ENCODE results near the gene EIF4G2. TPM values are rescaled to one million over a fixed set of nuclear protein-coding genes. Genes with fewer than 3 reads are reported as not detected.
"Not testable (repeated sequence)": the region's sequence is repeated elsewhere in the genome, so short reads cannot be mapped to it uniquely, and the experiment has no call there.

Gene EIF4G2
- total RNA-seq = 765 TPM
- long read RNA-seq, transcript EIF4G2-201 (22 exons, 3,978 nt) = major isoform, 501 of 710 reads
- long read RNA-seq, transcript EIF4G2-202 (21 exons, 3,346 nt) = minor isoform, 33 of 710 reads
- long read RNA-seq, transcript EIF4G2-205 (21 exons, 3,654 nt) = minor isoform, 11 of 710 reads
- long read RNA-seq, partial matches to known transcripts = 135 of 710 reads
- long read RNA-seq, other reads (novel, unspliced or antisense) = 27 of 710 reads

- intact Hi-C loops (cut with DNase I) = loop anchor here (1.0 to 5.0 kb wide), 5 partner anchors 36 to 1034 kb away; partner anchors contain the start of gene USP47
- peak; percentile 99 for DNase-seq (ENCODE audit: low spot score)
Measured at GRCh38 chr11:10808553-10809372, at the start of gene EIF4G2. Gene EIF4G2, minus strand, starts transcription at chr11:10808926.

GRCh38 chr11:10857709-10858438 lies 49.1 kb upstream of the EIF4G2 start, which contains the start of gene ZBED5:
Gene ZBED5, minus strand, starts transcription at chr11:10858053. Its CDS starts 3,108 bp downstream, at chr11:10854945.
- peak; percentile 99 for DNase-seq (ENCODE audit: low spot score)
- intact Hi-C loops (cut with DNase I) = loop anchor here (1.0 to 5.0 kb wide), 3 partner anchors 39 to 73 kb away; partner anchors contain the start of gene EIF4G2

DNA sequence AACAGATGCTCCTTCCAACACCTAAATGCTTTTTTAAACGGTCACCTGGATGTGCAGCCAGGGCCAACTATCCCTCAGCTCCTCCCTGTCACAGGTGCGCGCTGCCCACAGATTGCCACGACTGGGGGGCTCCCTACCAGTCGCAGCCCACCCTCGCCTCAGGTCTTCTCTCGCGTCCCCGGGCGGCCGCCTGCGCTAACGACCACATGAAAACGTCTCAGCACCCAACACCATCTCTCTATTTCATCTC lies 48.7 kb upstream of the EIF4G2 start:
- peak; percentile 81 for DNase-seq (ENCODE audit: low spot score)
- intact Hi-C loops (cut with DNase I) = loop anchor here (1.0 to 5.0 kb wide), 3 partner anchors 40 to 74 kb away; partner anchors contain the start of gene EIF4G2

- DNase-seq (ENCODE audit: low spot score) = no peak
- intact Hi-C loops (cut with DNase I) = loop anchor here (1.0 to 5.0 kb wide), 3 partner anchors 40 to 74 kb away; partner anchors contain the start of gene EIF4G2
Measured at GRCh38 chr11:10856689-10857458, 48.1 kb upstream of the EIF4G2 start.

GRCh38 chr11:10855295-10855694 lies 46.6 kb upstream of the EIF4G2 start:
- DNase-seq (ENCODE audit: low spot score) = no peak
- intact Hi-C loops (cut with DNase I) = loop anchor here (5.0 kb wide), 1 partner anchor 42 kb away; no protein-coding TSS in a partner anchor

DNA sequence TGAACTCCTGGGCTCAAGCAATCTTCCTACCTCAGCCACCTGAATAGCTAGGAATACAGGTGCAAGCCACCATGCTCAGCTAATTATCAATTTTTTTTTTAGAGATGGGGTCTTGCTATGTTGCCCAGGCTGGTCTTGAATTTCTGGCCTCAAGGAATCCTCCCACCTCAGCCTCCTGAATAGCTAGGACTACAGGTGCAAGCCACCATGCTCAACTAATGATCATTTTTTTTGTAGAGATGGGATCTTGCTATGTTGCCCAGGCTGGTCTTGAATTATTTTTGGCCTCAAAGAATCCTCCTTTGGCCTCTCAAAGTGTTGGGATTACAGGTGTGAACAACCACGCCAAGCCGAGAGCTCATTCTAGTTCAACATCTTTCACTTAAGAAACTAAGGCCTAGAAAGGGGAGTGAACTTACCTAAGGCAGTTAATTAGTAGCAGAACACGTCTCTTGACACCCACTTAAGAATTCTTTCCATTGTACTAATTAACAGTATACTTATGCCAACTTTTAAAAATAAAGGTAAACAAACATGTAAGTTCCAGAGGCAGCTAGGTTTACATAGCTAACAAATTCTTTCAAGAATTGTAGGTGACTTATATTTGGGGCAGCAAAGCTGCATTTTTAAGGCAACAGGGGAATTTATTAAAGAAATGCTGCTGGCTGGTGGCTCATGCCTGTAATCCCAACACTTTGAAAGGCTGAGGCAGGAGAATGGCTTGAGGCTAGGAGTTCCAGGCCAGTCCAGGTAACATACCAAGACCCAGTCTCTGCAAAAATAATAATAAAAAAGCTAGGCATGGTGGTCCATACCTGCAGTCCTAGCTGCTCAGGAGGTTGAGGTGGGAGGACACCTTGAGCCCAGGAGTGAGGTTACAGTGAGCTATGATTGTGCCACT lies 39.5 kb upstream of the EIF4G2 start:
- DNase-seq (ENCODE audit: low spot score) = no peak
- intact Hi-C loops (cut with DNase I) = no loop called here

DNA sequence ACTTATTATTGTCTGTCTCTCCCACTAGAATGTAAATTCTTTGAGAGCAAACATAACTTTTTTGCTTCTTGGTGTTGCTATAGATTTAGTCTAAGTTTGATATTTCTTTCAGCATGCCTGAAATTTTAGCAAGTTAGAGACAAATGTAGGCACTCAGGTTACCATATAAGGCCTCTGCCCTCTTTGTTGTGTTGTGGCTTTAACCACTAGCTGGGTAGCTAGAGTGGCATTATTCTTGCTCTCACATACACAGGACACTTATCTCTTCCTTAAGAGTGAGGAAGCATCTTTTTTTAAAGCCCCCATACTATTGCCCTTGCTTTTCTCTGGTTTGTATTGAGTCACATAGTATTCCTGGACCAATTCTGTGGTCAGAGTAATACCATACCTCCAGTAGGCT lies 37.9 kb upstream of the EIF4G2 start:
- no peak for DNase-seq (ENCODE audit: low spot score)
- intact Hi-C loops (cut with DNase I) = no loop called here

DNA sequence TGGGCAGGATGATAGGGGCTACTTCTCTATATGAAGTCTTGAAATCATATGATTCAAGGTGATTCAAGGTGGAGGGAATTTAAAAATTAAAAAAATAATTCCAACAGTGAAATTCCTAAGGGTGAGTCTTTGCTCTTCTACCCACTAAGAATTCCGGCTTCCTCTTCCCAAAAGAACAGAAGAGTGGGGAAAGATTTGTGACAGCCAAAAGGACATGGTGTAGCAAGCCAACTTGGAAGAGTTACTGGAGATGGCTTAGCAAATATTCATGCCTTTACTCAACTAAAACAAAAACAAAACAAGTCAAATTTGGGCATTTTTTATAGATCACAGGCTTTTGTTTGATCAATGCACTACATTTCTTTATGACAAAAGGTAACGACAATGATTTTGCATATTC lies 36.9 kb upstream of the EIF4G2 start:
- intact Hi-C loops (cut with DNase I) = no loop called here
- DNase-seq (ENCODE audit: low spot score) = no peak

- intact Hi-C loops (cut with DNase I) = no loop called here
- no peak for DNase-seq (ENCODE audit: low spot score)
Measured at GRCh38 chr11:10844796-10845195, 36.1 kb upstream of the EIF4G2 start.

- no peak for DNase-seq (ENCODE audit: low spot score)
- intact Hi-C loops (cut with DNase I) = no loop called here
Measured at GRCh38 chr11:10844356-10844755, 35.6 kb upstream of the EIF4G2 start.

GRCh38 chr11:10838881-10839280 lies 30.2 kb upstream of the EIF4G2 start:
- intact Hi-C loops (cut with DNase I) = no loop called here

GRCh38 chr11:10838083-10838482 lies 29.4 kb upstream of the EIF4G2 start:
- intact Hi-C loops (cut with DNase I) = no loop called here
- DNase-seq (ENCODE audit: low spot score) = no peak

More at GRCh38 chr11:10838881-10839280, 30.2 kb upstream of the EIF4G2 start:
- DNase-seq (ENCODE audit: low spot score) = no peak

DNA sequence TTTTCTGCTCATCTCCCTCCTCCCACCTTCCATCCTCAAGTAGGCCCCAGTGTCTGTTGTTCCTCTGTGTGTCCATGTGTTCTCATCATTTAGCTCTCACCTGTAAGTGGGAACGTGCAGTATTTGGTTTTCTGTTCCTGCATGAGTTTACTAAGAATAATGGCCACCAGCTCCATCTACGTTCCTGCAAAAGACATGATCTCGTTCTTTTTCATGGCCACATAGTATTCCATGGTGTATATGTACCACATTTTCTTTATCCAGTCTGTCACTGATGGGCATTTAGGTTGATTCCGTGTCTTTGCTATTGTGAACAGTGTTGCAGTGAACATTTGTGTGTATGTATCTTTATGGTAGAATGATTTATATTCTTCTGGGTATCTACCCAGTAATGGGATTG lies 28.2 kb upstream of the EIF4G2 start:
- DNase-seq (ENCODE audit: low spot score); intact Hi-C loops (cut with DNase I): not testable (repeated sequence)

GRCh38 chr11:10829139-10829538 lies 20.4 kb upstream of the EIF4G2 start:
- DNase-seq (ENCODE audit: low spot score) = no peak
- intact Hi-C loops (cut with DNase I) = no loop called here

GRCh38 chr11:10828402-10828801 lies 19.7 kb upstream of the EIF4G2 start:
- intact Hi-C loops (cut with DNase I) = no loop called here
- DNase-seq (ENCODE audit: low spot score) = no peak

DNA sequence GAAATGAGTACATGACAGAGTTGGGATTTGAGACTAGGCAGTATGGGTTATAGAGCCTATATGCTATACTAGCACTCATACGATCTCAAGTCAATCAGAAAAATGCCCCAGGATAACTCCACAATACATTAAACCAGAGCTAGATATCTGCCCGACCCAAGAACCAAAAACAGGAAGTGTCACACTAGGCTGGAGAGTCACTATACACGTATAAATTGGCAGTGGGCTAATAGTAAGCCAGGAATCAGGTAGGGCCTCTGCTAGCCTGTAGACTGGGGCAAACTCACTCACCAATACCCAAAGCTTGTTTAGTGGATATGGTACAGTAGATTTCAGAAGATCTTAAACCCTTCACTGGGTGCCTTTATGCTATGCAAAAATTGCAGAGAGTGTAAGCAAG lies 16.2 kb upstream of the EIF4G2 start:
- DNase-seq (ENCODE audit: low spot score) = no peak
- intact Hi-C loops (cut with DNase I) = no loop called here

GRCh38 chr11:10823152-10823579 lies 14.4 kb upstream of the EIF4G2 start:
- intact Hi-C loops (cut with DNase I) = no loop called here
- no peak for DNase-seq (ENCODE audit: low spot score)

DNA sequence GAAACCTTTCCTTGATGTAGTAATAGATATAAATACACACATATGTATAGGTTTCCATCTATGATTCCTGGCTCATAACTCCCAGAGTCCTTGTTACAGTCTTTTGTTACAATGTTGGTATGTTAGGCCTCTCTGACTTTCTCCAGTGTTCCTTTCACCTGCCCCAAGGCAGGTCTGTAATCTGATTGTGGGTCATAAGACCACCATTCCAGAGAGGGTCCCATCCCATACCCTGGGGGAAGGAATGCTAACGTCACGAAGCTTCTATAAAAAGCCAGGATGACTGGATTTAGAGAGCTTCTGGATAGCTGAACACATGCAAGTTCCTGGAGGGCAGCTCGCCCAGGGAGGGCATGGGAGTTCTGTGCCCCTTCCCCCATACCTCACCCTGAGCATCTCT lies 13.8 kb upstream of the EIF4G2 start:
- intact Hi-C loops (cut with DNase I); DNase-seq (ENCODE audit: low spot score): not testable (repeated sequence)
